ENCODE data around the gene ZNF32. TPM values are rescaled to one million over a fixed set of nuclear protein-coding genes. Genes with fewer than 3 reads are reported as not detected.

Gene ZNF32
- total RNA-seq, 1 donor from 2014 or later, result 38.1 TPM

- no peak for DNase-seq (ENCODE audit: low spot score)
- intact Hi-C loops (cut with DNase I), result no loop called here
Observed at GRCh38 chr10:43595739-43596298, 52.9 kb downstream of the ZNF32 start.

- intact Hi-C loops (cut with DNase I), result no loop called here
- DNase-seq (ENCODE audit: low spot score), result no peak
Observed at GRCh38 chr10:43594944-43595589, 53.6 kb downstream of the ZNF32 start.

Other genes with a start within 250 kb of the ZNF32 start
- 80.8 TPM for gene HNRNPF, start 239.7 kb downstream of the ZNF32 start, total RNA-seq
- gene ZNF487, start 211.8 kb downstream of the ZNF32 start, total RNA-seq, result 2.7 TPM
- gene ZNF239, start 74.3 kb downstream of the ZNF32 start, total RNA-seq, result 1.7 TPM
- 1.7 TPM for gene ZNF485, start 42.4 kb downstream of the ZNF32 start, total RNA-seq

Measured in cardiac septum (tissue), 1 donor.